ACHN (cell line): ENCODE measurements around the gene SMG1.
"Not testable (repeated sequence)": the region's sequence is repeated elsewhere in the genome, so short reads cannot be mapped to it uniquely, and the experiment has no call there.

Experiments used
- DNase-seq: peaks from one replicate; pipeline ENCODE4 v3.0.0-alpha.2; 2015
- in situ Hi-C: cut with HindIII; loops from 2 replicates; pipeline ENCODE4 v1.10.0; 2017; ENCODE audit warnings: low sequenced_read_pairs, low pct_ligation_motif_present, low pct_unique_long_range_greater_than_20kb

Gene SMG1

DNA sequence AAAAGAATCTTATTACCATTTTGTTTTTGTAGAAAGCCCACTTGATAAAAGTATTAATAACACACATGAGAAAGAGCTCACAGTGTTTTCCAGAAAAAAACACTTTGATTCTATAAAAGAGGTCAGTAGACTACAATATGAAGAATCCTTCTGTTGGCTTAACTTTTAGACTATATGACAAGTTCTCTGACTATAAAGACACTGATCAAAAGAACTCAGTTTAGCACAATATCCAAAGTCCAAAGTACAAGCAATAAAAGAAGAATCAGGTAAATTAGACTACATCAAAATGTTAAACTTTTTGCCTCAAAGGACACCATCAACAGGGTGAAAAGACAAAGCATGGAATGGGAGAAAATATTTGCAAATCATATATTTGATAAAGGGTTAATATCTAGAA, 11.2 kb upstream of the SMG1 start:
- in situ Hi-C loops = no loop called here
- DNase-seq = no peak

DNA sequence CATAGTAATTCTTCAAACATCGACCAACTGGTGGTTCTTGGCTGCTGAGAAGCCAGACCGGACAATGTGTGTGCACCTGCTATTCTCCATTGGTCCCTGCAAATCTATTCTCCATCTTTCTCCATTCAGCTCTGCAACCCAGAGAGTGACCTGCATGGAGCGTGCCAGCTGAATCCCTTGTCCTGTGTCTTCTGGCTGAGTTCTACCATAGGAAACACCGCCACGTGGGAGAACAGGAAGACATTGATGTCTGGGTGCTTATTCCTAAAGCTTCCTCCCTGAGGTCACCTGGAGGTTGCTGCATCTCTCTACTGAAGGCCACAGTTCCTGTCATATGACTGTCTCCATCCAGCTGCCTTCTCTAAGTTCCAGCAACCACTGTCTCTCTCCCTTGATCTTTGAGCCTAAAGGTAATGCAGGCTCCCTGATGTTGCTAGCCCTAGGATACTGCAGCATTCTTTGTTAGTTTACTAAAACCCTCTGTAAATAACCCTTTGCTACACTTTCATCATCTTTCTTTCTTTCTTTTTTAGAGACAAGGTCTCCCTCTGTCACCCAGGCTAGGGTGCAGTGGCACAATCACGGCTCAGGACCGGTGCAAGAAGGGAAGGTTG, 10.6 kb upstream of the SMG1 start:
- in situ Hi-C loops = no loop called here
- no peak for DNase-seq

DNA sequence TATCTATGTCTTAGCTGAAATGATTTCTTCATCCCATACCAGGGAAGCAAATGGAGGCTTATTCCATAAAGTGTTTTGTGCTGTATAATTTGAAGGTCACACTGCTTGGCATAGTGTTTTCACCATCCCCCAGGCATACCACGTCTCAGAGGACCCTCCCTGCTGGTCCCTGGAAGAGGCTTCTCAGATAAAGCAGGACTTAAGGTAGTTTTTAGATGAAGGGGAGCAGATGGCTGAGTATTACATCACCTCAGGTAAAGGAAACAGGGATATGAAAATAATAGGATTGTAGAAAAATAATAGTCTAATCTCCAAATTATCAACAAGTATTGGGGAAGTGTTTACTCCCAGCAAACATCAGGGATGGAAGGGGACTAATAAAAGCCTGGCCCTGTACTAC, 7.3 kb upstream of the SMG1 start:
- DNase-seq = no peak
- in situ Hi-C loops = no loop called here

DNA sequence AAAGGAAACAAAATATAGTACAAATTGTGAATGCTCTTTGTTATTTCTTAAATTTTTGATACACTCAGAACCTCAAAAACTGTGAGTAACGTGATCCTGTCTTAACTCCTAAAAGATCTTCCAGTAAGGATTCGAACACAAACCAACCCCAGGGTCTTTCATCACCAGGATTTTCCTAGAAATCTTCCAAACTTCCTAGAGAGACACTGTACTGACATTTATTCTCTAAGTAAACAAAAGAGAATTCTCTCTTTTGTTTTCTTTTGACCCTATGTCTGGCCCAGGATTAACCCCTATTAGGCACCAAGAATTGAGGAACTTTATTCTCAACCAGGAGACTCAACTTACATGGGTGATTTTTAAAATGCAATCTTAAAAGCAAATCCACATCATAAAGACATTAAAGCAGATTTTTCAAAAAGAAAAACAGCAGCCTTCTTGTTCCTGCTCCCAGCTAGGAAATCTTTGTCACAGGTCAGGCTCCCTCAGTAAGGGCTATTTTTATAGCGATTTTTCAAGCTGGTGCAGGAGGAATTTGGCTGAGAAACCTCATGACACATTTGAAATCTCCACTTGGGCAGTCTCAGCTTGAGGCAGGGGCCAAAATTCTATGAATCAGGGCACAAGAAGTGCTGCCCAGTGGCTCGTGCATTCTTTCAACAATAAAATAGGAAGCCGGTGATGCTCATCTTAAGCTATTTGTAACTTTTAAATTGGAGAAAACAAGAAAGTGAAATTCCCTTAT, 6.2 kb upstream of the SMG1 start:
- in situ Hi-C loops = no loop called here
- DNase-seq = peak; percentile 89

DNA sequence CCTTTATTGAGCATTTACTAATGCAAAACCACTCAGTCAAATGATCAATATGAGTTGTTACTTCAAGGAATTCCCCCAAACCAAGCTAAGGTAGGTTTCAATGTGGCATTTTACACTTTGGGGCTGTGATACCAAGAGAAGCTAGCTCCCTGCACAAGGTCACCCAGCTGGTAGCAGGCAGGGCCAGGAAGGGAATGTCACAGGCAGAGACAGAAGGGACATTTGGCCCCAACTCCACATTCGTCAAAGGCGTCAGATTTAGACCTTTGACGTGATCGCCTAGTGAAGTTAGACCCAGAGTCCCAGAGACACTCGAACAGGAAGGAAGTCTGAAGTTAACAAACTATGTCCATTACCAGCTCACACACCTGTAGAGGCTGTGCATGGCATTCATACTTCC, 5.5 kb upstream of the SMG1 start:
- in situ Hi-C loops = no loop called here
- DNase-seq = no peak

DNA sequence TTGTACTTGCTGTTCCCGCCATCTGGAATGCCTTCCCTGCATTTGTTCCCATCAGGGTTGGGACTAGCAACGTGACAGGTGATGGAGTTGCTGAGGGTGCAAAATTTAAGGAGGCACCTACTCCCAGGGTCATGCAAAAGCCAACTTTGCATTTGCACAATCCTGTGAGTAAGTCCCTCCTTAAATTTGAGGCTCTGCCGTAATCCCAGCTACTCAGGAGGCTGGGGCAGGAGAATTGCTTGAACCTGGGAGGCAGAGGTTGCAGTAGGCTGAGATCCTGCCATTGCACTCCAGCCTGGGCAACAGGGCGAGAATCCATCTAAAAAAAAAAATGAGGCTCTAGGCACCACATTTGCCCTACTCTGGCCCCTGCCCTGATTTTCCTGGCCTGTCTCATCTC, 3.9 kb upstream of the SMG1 start:
- DNase-seq, in situ Hi-C loops: not testable (repeated sequence)

DNA sequence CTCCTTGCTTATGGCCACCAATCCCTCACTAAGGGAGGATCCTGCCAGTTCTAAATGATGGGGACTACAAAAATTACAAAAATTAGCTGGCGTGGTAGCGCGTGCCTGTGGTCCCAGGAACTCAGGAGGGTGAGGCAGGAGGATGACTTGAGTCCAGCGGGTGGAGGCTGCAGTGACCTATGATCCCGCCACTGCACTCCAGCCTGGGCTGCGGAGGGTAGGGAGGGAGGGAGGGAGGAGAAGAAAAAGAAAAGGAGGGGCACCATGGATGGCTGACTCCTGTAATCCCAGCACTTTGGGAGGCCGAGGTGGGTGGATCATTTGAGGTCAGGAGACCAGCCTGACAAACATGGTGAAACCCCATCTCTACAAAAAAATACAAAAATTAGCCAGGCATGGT, 1.9 kb upstream of the SMG1 start:
- in situ Hi-C loops = not testable (repeated sequence)
- peak; percentile 77 for DNase-seq

DNA sequence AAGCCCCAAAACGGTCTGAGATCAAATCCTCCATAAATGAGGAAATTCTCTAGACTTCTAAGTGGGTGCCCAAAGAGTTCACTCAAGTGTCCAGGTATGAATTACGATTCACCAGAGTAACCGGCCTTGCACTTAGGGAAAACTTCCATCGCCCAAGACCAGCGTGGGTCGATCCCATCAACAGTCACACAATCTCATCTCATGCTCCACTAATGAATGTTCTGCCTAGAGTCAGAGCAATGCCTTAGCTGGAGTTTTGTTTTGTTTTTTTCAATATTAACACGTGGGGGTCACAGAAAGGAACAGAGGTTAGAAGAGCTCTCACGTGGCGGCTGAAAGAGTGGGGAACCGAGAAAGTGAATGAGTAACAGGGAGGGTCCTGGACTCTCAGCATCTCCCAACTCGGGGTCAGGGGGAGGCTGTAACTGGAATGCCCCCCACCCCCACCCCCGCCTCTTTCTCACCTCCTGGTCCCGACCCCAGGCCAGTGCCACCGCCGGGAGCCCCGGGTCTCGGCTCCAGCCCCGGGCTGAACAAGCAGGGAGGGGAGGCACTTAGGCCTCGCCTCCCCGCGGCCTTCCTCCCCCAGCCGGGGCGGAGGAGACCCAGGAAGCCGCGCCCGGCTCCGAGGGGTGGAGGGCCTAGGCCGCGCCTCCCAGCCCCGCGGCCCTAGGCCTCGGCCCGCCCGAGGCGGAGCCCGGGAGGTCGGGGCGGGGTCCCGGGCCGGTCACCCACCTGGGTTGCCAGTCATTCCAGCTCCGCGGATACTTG, 808 bp downstream of the SMG1 start:
- in situ Hi-C loops = not testable (repeated sequence)

DNA sequence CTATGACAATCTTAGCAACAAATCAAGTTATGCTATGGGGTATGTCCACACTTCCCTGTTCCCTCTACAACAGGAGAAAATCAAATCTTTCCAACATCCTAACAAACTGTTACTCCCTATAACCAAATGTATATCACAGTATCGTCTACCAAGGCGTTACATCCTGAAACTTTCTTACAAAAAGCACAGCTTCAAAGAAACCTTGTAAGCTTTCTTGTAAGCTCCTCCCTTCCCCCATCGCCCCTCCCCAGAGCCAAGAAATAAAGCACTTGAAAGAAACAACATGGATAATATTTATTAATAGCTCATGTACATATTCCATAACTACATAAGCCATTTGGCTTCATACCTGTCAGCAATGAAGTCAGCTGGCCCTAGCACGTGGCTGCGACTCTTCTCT, 2.3 kb downstream of the SMG1 start:
- in situ Hi-C loops, DNase-seq: not testable (repeated sequence)

More for the DNA sequence above, 808 bp downstream of the SMG1 start:
- DNase-seq = peak; percentile 79

DNA sequence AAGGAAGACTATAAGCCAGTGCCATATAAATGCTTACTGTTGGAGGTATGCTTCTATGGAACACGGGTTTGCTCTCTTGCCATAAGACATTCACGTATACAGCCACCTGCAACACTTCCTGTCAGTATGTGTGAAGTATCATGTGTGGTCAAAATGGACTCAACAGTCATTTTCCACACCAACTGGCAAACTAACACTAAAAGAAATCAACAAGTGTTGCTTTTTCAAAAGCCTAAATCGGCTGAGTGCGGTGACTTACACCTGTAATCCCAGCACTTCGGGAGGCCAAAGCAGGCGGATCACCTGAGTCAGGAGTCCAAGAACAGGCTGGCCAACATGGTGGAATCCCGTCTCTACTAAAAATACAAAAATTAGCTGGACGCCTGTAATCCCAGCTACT, 3.1 kb downstream of the SMG1 start:
- in situ Hi-C loops, DNase-seq: not testable (repeated sequence)

DNA sequence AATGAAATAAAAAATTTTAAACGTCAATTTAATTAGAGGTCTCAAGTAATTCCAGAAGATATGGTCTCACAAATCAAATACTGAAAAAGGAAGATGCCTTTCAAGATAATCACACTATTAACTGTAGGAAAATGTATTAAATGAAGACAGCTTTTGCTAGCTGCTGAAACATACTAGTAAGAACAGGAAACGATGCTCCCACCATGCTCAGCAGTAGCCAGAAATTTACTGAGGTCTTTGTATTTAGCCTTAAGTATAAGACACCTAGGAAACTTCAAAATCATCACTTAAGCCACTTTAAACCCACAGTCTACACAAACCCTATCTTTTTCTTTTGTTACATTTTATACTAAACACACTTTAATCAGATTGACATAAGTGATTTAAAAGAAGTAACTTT, 16.6 kb downstream of the SMG1 start:
- DNase-seq, in situ Hi-C loops: not testable (repeated sequence)

DNA sequence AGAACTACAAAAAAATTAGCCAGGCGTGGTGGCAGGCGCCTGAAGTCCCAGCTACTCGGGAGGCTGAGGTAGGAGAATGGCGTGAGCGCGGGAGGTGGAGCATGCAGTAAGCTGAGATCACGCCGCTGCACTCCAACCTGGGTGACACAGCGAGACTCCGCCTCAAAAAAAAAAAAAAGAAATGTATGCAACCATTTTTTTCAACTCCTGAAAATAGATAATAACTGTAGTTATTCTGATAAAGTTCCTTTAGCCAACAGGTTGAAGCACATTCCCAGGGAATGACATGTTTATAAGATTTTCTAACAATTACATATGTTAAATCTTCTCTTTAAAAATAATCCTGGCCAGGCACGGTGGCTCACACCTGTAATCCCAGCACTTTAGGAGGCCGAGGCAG, 17.5 kb downstream of the SMG1 start:
- in situ Hi-C loops, DNase-seq: not testable (repeated sequence)

DNA sequence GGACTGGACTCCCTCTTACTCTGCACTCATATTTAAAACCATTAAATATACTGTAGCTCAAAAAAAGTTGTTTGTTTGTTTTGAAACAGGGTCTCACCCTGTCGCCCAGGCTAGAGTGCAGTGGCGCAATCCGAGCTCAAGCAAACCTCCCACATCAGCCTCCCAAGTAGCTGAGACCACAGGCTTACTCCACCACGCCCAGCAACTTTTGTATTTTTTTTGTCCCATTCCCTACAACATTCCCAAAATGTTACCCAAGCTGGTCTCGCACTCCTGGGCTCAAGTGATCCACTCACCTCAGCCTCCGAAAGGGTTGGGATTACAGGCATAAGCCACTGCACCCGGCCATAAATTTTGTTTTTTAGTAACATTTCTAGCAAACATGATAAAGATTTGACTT, 23.4 kb downstream of the SMG1 start:
- in situ Hi-C loops, DNase-seq: not testable (repeated sequence)

DNA sequence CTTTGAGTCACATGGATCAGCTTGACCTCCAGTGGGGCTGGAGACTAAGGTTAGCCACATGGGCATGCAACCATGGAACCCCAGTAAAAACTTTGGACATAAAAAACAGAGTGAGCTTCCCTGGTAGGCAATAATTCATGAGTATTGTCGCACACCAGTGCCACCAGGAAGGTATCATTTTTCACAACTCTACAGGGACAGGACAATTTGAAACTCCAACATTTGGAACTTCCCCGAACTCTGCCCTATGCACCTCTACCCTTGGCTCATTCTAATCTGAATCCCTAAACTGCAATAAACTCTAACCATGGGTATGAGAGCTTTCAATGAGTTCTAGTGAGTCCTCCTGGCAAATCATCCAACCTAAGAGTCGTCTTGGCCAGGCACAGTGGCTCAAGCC, 24.2 kb downstream of the SMG1 start:
- not testable (repeated sequence) for DNase-seq

DNA sequence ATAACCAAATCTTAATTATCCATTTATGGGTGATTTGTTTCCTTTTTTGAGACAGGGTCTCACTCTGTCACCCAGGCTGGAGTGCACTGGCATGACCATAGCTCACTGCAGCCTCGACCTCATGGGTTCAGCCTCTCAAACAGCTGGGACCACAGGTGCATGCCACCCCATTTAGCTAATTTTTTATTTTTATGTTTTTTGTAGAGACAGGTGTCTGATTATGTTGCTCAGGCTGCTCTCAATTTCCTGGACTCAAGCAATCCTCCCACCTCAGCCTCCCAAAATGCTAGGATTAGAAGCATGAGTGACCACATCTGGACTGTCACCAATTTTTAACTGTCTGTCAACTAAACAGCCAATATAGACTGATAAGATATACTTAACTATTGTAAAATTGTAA, 25.0 kb downstream of the SMG1 start:
- DNase-seq, in situ Hi-C loops: not testable (repeated sequence)

More for the DNA sequence above, 24.2 kb downstream of the SMG1 start:
- in situ Hi-C loops = not testable (repeated sequence)

DNA sequence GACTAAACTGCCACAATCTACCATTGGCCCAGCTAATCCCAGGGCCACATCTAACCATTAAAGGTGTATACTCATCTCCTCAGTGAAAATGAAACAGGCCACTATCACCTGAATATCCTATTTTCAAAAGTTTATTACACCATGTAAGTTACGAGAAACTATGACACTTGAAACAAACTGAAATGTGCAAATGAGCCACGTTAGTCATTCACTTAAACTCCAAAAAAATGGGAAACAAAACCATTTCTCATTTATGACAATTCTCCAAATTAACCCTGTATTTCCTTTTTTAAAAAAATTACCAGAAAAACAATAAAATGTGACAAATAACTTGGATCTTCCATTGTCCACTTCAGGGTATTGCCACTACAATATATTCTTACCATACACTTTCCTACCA, 41.8 kb downstream of the SMG1 start:
- DNase-seq, in situ Hi-C loops: not testable (repeated sequence)

DNA sequence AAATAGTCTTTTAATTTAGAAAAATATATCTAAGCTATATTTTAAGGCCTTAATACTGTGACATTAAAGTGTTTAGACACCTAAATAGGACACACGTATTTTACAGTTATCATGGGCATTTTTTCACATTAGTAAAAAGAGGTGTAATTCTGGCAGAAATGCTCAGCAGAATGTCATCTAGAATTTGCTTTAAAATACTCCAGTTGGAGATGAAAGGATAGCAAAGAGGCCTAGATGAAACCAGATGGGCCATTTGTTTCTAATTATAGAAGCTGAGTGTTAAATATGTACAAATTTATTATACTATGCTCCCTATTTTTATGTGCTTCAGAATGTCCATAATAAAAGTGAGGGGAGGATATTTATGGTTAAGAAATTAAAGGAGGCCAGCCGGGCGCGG, 48.5 kb downstream of the SMG1 start:
- in situ Hi-C loops, DNase-seq: not testable (repeated sequence)

DNA sequence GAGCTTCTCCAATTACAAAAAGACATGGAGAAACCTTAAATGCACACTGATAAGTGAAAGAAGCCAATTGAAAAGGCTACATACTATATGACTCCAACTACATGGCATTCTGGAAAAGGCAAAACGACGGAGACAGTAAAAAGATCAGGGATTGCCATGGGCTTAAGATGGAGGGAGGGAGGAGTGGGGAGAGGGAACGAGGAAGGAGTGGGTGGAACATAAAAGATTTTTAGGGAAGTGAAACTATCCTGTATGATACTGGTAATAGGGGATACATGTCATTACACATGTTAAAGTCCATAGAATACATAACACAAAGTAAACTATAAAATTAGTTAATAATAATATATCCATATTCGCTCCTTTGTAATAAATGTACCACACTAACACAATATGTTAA, 48.9 kb downstream of the SMG1 start:
- in situ Hi-C loops, DNase-seq: not testable (repeated sequence)

DNA sequence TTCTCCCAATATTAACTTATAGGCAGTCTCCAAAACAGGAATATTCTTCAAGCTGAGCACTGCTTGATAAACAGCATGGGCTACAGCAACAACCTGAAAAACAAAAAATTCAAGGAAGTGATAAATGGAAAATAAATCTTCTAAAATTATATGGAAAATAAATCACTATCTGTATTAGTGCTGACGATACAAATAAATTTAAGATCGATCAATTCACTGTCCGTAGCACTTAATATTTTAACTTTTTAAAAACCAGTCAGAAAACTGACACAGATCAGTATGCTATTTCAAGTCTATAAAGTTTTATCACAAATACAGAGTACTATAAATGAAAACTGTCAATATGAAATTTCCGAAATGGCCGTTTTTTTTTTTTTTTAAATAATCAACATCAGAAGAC, 49.9 kb downstream of the SMG1 start:
- in situ Hi-C loops, DNase-seq: not testable (repeated sequence)
